Fibroblast of mammary gland (primary cell): ENCODE results near the gene TOPAZ1.

Experiments
- DNase-seq: peaks from one replicate; pipeline ENCODE4 v3.0.0-alpha.2; 2010; ENCODE audit warnings: low read depth
- H3K4me3 ChIP-seq: 2 replicates; pipeline ENCODE4 v1.5.1; 2011; ENCODE audit warnings: low read depth, mild to moderate bottlenecking, low read length, moderate library complexity; ENCODE audit not compliant: control insufficient read depth
- CTCF ChIP-seq: conservative IDR thresholded peaks from 2 replicates; pipeline ENCODE4 v1.5.1; 2011; ENCODE audit warnings: low read depth, low read length, inconsistent platforms; ENCODE audit not compliant: control insufficient read depth, insufficient read depth

TOPAZ1 gene

GRCh38 chr3:44210967-44211366 lies 30.7 kb upstream of the TOPAZ1 start:
- H3K4me3 ChIP-seq: no peak overlapping the region
- DNase-seq: no peak
- no peak for TF ChIP-seq CTCF

DNA sequence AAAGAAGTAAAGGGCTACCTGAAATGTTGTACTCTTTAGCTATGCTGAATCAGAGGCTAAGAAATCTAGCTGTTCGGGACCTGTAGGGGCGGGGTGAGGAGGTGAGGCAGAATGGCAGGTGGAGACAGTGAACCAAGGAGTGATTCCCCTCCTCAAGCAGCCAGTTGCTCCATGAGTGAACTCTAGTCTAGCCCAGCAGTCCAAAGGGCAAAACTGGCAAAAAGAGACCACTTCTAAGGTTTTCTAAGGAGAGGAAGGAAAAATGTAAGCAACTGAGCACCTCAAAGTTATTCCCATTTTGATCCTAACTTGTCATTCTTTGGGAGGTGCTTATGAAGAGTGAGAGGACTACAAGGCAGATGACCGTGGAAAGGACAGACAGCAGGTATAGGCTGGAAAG lies 19.3 kb upstream of the TOPAZ1 start:
- no peak for DNase-seq
- TF ChIP-seq CTCF: no peak
- H3K4me3 ChIP-seq: no peak overlapping the region

GRCh38 chr3:44223299-44223698 lies 18.4 kb upstream of the TOPAZ1 start:
- peak; percentile 27 for DNase-seq
- H3K4me3 ChIP-seq: no peak overlapping the region

DNA sequence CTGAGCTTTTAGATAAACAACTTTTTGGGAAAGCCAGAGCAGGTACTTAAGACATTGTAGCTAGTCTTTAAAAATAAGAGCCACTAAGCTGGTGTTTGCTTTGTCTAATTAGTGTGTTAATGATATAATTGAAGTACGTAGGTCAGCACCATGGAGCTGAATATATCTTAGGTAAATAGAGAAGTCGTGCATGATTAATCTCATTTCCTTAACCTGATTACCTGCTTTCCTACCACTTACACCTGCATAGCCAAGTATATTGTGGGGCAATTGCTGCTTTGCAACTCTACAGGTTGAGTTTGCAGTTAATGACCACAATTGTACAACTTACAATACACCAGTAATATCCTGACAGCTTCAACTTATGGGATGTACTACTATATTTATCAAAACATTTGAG lies 17.6 kb upstream of the TOPAZ1 start:
- DNase-seq: no peak
- H3K4me3 ChIP-seq: no peak overlapping the region
- no peak for TF ChIP-seq CTCF

More at GRCh38 chr3:44223299-44223698, 18.4 kb upstream of the TOPAZ1 start:
- TF ChIP-seq CTCF: no peak

DNA sequence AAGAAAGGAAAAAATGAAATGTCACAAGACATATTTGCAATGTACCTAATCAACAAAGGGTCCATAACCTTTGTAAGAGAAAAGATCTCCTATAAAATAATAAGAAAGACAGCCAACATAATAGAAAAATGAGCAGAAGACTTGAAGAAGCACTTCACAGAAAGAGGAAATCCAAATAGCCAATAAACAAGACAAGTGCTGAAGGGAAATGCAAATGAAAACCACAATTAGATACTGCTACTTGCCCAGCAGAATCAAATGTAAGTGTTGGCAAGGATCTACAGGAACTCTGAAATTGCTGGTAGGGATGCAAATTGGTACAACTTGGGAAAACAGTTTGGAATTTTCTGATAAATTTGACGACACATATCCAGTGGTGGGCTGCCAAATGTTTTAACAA lies 15.1 kb upstream of the TOPAZ1 start:
- no peak for TF ChIP-seq CTCF
- H3K4me3 ChIP-seq: no peak overlapping the region
- no peak for DNase-seq

DNA sequence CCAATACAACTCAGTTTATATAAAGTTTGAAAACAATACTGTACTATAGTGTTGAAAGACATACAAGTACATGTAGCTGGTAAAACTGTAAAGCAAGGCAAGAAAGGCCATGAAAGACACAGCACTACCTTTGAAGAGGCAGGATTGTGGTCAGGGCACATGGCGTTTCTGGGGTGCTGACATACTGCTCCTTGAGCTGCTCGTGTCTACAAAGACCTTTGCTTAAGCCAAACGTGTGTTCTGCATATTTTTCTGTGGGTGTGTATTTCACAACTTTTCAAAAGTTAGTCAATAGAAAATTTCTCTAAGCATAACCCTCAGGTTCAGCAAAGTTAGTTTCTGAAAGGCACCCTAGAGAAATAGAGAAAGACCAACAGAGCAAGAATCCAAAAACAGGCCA lies 14.1 kb upstream of the TOPAZ1 start:
- H3K4me3 ChIP-seq: no peak overlapping the region
- TF ChIP-seq CTCF: no peak
- peak; percentile 9 for DNase-seq

GRCh38 chr3:44228900-44229299 lies 12.8 kb upstream of the TOPAZ1 start:
- no peak for TF ChIP-seq CTCF
- H3K4me3 ChIP-seq: no peak overlapping the region
- no peak for DNase-seq
